HepG2 (cell line): ENCODE measurements around the gene SH3BP2. TPM values are rescaled to one million over a fixed set of nuclear protein-coding genes. Genes with fewer than 3 reads are reported as not detected.

Experiments used
- AHR ChIP-seq: IDR thresholded peaks from 2 replicates; pipeline ENCODE4 v1.6.1; 2018; ENCODE audit warnings: missing genetic modification reagents, missing compliant biosample characterization
- ARNTL ChIP-seq: sonication (generic); formaldehyde crosslinking; IDR thresholded peaks from 2 replicates; pipeline ENCODE4 v1.4.0; 2020; ENCODE audit warnings: mild to moderate bottlenecking, missing genetic modification reagents
- ATF1 ChIP-seq: IDR thresholded peaks from 2 replicates; pipeline ENCODE4 v1.6.1; 2016; ENCODE audit warnings: mild to moderate bottlenecking, control low read depth
- BORCS8-MEF2B ChIP-seq: sonication (generic); formaldehyde crosslinking; IDR thresholded peaks from 2 replicates; pipeline ENCODE4 v1.8.0; 2022; ENCODE audit warnings: mild to moderate bottlenecking, missing genetic modification reagents
- CBFB ChIP-seq: sonication (generic); formaldehyde crosslinking; IDR thresholded peaks from 2 replicates; pipeline ENCODE4 v1.4.0; 2020; ENCODE audit warnings: missing genetic modification reagents
- DPF2 ChIP-seq: sonication (generic); formaldehyde crosslinking; IDR thresholded peaks from 2 replicates; pipeline ENCODE4 v1.4.0; 2020; ENCODE audit warnings: mild to moderate bottlenecking, low read depth, missing genetic modification reagents, borderline replicate concordance
- ETV5 ChIP-seq: IDR thresholded peaks from 2 replicates; pipeline ENCODE4 v1.6.1; 2018; ENCODE audit warnings: missing biosample characterization, missing genetic modification reagents, inconsistent platforms, borderline replicate concordance
- FOXK1 ChIP-seq: sonication (generic); formaldehyde crosslinking; IDR thresholded peaks from 2 replicates; pipeline ENCODE4 v1.4.0; 2020; ENCODE audit warnings: low read depth, missing genetic modification reagents, borderline replicate concordance
- IRF1 ChIP-seq: sonication (generic); formaldehyde crosslinking; IDR thresholded peaks from 2 replicates; pipeline ENCODE4 v1.4.0; 2020; ENCODE audit warnings: low read depth, mild to moderate bottlenecking, missing genetic modification reagents
- KAT8 ChIP-seq: IDR thresholded peaks from 2 replicates; pipeline ENCODE4 v1.6.1; 2016; ENCODE audit warnings: missing genetic modification reagents, missing compliant biosample characterization
- KLF11 ChIP-seq: IDR thresholded peaks from 2 replicates; pipeline ENCODE4 v1.6.1; 2016; ENCODE audit warnings: missing compliant biosample characterization
- MAFF ChIP-seq: IDR thresholded peaks from 2 replicates; pipeline ENCODE4 v1.6.1; 2011; ENCODE audit warnings: low read depth, low read length, improper control_type of control experiment
- MEIS1 ChIP-seq: sonication (generic); formaldehyde crosslinking; IDR thresholded peaks from 2 replicates; pipeline ENCODE4 v1.9.0; 2021; ENCODE audit warnings: mild to moderate bottlenecking, missing genetic modification reagents, moderate library complexity, borderline replicate concordance
- MZF1 ChIP-seq: sonication (generic); formaldehyde crosslinking; IDR thresholded peaks from 2 replicates; pipeline ENCODE4 v1.8.1; 2023; ENCODE audit warnings: mild to moderate bottlenecking, missing genetic modification reagents, borderline replicate concordance
- NFIB ChIP-seq: sonication (generic); formaldehyde crosslinking; IDR thresholded peaks from 2 replicates; pipeline ENCODE4 v1.9.0; 2021; ENCODE audit warnings: missing genetic modification reagents, mild to moderate bottlenecking, borderline replicate concordance
- NPAS2 ChIP-seq: sonication (generic); formaldehyde crosslinking; IDR thresholded peaks from 2 replicates; pipeline ENCODE4 v1.8.0; 2022; ENCODE audit warnings: mild to moderate bottlenecking, missing genetic modification reagents, borderline replicate concordance
- PLRG1 ChIP-seq: fragments of 450-650 bp; conservative IDR thresholded peaks from 2 replicates; pipeline ENCODE4 v1.6.1; 2016
- RARG ChIP-seq: sonication (generic); formaldehyde crosslinking; IDR thresholded peaks from 2 replicates; pipeline ENCODE4 v1.4.0; 2020; ENCODE audit warnings: low read depth, mild to moderate bottlenecking, missing genetic modification reagents
- SATB2 ChIP-seq: sonication (generic); formaldehyde crosslinking; IDR thresholded peaks from 2 replicates; pipeline ENCODE4 v1.5.0; 2020; ENCODE audit warnings: missing genetic modification reagents
- SSRP1 ChIP-seq: IDR thresholded peaks from 2 replicates; pipeline ENCODE4 v1.6.1; 2016; ENCODE audit warnings: control low read depth
- ZNF180 ChIP-seq: sonication (generic); formaldehyde crosslinking; IDR thresholded peaks from 2 replicates; pipeline ENCODE4 v1.4.0; 2020; ENCODE audit warnings: low read depth, missing genetic modification reagents, borderline replicate concordance
- ZNF235 ChIP-seq: sonication (generic); formaldehyde crosslinking; IDR thresholded peaks from 2 replicates; pipeline ENCODE4 v1.8.1; 2023; ENCODE audit warnings: mild to moderate bottlenecking, missing genetic modification reagents, borderline replicate concordance
- ZNF354B ChIP-seq: sonication (generic); formaldehyde crosslinking; IDR thresholded peaks from 2 replicates; pipeline ENCODE4 v1.8.0; 2022; ENCODE audit warnings: mild to moderate bottlenecking, missing genetic modification reagents
- ZNF552 ChIP-seq: sonication (generic); formaldehyde crosslinking; IDR thresholded peaks from 2 replicates; pipeline ENCODE4 v1.9.0; 2022; ENCODE audit warnings: missing genetic modification reagents, mild to moderate bottlenecking, borderline replicate concordance
- ZNF564 ChIP-seq: sonication (generic); formaldehyde crosslinking; IDR thresholded peaks from 2 replicates; pipeline ENCODE4 v1.8.1; 2023; ENCODE audit warnings: mild to moderate bottlenecking, missing genetic modification reagents
- ZNF713 ChIP-seq: sonication (generic); formaldehyde crosslinking; IDR thresholded peaks from 2 replicates; pipeline ENCODE4 v1.4.0; 2020; ENCODE audit warnings: mild to moderate bottlenecking, missing genetic modification reagents
- ZNF780A ChIP-seq: sonication (generic); formaldehyde crosslinking; IDR thresholded peaks from 2 replicates; pipeline ENCODE4 v1.8.0; 2022; ENCODE audit warnings: mild to moderate bottlenecking, missing genetic modification reagents, moderate library complexity
- ZNF790 ChIP-seq: sonication (generic); formaldehyde crosslinking; IDR thresholded peaks from 2 replicates; pipeline ENCODE4 v1.8.0; 2022; ENCODE audit warnings: missing genetic modification reagents, mild to moderate bottlenecking, borderline replicate concordance
- ZNF83 ChIP-seq: sonication (generic); formaldehyde crosslinking; IDR thresholded peaks from 2 replicates; pipeline ENCODE4 v1.4.0; 2020; ENCODE audit warnings: missing genetic modification reagents, mild to moderate bottlenecking, borderline replicate concordance
- ZSCAN12 ChIP-seq: sonication (generic); formaldehyde crosslinking; IDR thresholded peaks from 2 replicates; pipeline ENCODE4 v1.9.0; 2021; ENCODE audit warnings: mild to moderate bottlenecking, missing genetic modification reagents
- ZSCAN25 ChIP-seq: sonication (generic); formaldehyde crosslinking; IDR thresholded peaks from 2 replicates; pipeline ENCODE4 v1.8.0; 2022; ENCODE audit warnings: mild to moderate bottlenecking, missing genetic modification reagents
- polyA plus RNA-seq, 8 experiments: library from polyadenylated mRNA; depleted of rRNA in 3 of 8; stranded (reverse) in 7 of 8; unstranded in 1 of 8; fragments of >200 nt; fragmentation: Illumina TruSeq in 4 of 8; extraction: Trizol in 4 of 8; gene quantifications; 2 replicates each; pipeline versions ENCODE4 v1.2.1 to v1.2.3, GENCODE V29; 2011 to 2016; ENCODE audit warnings: low read depth in 4 of 8, missing spikeins in 1 of 8, mixed read lengths in 1 of 8; ENCODE audit not compliant: insufficient read depth in 1 of 8
- total RNA-seq, 5 experiments: library from RNA; depleted of rRNA; stranded (reverse); fragments of >200 nt; fragmentation: Illumina TruSeq; extraction: Trizol; gene quantifications; 2 replicates each; pipeline ENCODE4 v1.2.3, GENCODE V29; 2016; ENCODE audit warnings: low read depth in 1 of 5
- TF ChIP-seq, protein P1 (sequence below): sonication (generic); formaldehyde crosslinking; IDR thresholded peaks from 2 replicates; pipeline ENCODE4 v1.4.0; 2020; ENCODE audit warnings: missing genetic modification reagents

The SH3BP2 gene
- total and polyA plus RNA-seq, 2 of the 13 experiments (the other 11 are each of a cell fraction or from before 2014, with no cell fraction given) = 16.9 to 34.5 TPM

DNA sequence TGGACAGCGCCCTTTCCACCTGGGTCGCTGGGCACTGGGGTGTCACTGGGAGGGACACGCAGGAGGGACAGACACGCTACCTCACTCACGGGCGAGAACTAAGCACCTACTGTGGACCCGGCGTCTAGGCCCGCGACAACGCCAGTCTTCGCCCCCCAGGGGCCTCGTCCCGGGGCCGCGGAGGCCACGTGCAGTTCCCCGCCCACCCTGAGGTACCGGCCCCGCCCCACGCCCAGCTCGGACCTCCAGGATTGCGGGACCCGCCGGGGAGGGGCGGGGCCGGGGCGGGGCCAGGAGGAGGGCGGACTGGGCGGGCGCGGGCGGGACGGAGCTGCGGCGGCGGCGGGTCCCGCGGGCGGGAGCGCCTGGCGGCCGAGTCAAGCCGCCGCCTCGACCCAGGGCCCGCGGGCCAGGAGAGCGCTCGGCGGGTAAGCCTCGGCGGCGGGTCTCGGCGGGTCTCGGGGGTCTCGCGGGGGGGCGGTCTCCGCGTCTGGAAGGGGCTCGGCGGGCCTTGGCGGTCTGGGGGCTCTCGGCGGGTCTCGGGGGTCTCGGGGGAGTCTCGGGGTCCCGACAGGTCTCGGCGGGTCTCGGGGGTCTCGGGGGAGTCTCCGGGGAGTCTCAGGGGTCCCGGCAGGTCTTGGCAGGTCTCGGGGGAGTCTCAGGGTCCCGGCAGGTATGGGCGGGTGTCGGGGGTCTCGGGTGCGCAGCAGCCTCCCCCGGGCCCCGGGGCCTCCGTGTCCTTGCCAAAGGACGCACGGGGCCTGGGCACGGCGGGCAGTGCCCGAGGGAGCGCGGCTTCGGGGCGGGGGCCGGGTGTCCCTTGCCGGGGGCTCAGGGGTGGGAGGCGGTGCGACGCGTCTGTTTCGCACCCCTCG, at the start of gene SH3BP2 (continued):
- TF ChIP-seq KAT8 (CRISPR knock-in tag) (peak; percentile 31; the same call in 1 of the 2 replicates), BORCS8-MEF2B (CRISPR knock-in tag) (peak; percentile 96), ZNF180 (CRISPR knock-in tag) (no peak), ZNF354B (CRISPR knock-in tag) (0 out of 2 replicates have a peak, but pooled peaks have one; percentile 74), IRF1 (CRISPR knock-in tag) (no peak), PLRG1 (no peak), CBFB (CRISPR knock-in tag) (no peak), ATF1 (CRISPR knock-in tag) (no peak), ZSCAN12 (CRISPR knock-in tag) (0 out of 2 replicates have a peak, but pooled peaks have one; percentile 70), ZNF564 (CRISPR knock-in tag) (peak; percentile 93), ARNTL (CRISPR knock-in tag) (peak; percentile 92), KLF11 (CRISPR knock-in tag) (peak; percentile 84; the same call in 1 of the 2 replicates), MAFF (no peak), ZNF790 (CRISPR knock-in tag) (peak; percentile 87; the same call in 1 of the 2 replicates), ZSCAN25 (CRISPR knock-in tag) (peak; percentile 83), DPF2 (CRISPR knock-in tag) (no peak), MEIS1 (CRISPR knock-in tag) (no peak), ETV5 (0 out of 2 replicates have a peak, but pooled peaks have one; percentile 33), ZNF780A (CRISPR knock-in tag) (peak; percentile 38; the same call in 1 of the 2 replicates), ZNF83 (CRISPR knock-in tag) (no peak; the same call in 1 of the 2 replicates), RARG (CRISPR knock-in tag) (no peak), NPAS2 (CRISPR knock-in tag) (no peak), SSRP1 (CRISPR knock-in tag) (no peak), NFIB (CRISPR knock-in tag) (no peak), ZNF552 (peak; percentile 85; the same call in 1 of the 2 replicates), FOXK1 (peak; percentile 37; the same call in 1 of the 2 replicates), AHR (CRISPR knock-in tag) (peak; percentile 92), ZNF235 (CRISPR knock-in tag) (peak; percentile 67; the same call in 1 of the 2 replicates), ZNF713 (CRISPR knock-in tag) (no peak), MZF1 (no peak), SATB2 (CRISPR knock-in tag) (peak; percentile 82; the same call in 1 of the 2 replicates)
- TF ChIP-seq, protein P1, sequence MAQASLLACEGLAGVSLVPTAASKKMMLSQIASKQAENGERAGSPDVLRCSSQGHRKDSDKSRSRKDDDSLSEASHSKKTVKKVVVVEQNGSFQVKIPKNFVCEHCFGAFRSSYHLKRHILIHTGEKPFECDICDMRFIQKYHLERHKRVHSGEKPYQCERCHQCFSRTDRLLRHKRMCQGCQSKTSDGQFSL (CRISPR knock-in tag) = no peak; the same call in none of the 2 replicates
